Liver (tissue), 9 donors: ENCODE data around the gene POU3F1. TPM values are rescaled to one million over a fixed set of nuclear protein-coding genes. Genes with fewer than 3 reads are reported as not detected.

Experiments used
- DNase-seq: peaks from one replicate; pipeline ENCODE4 v3.0.0-alpha.2; 2017; ENCODE audit warnings: low spot score
- H3K27ac ChIP-seq, 2 donors: one replicate each; pipeline ENCODE4 v1.7.0; 2013; ENCODE audit warnings: inconsistent platforms in 2 of 2, low read length in 2 of 2, control low read depth in 1 of 2, low read depth in 1 of 2, mild to moderate bottlenecking in 1 of 2
- H3K27me3 ChIP-seq, 4 donors: one replicate each; pipeline versions ENCODE4 v1.6.1 to v1.7.0; 2013; ENCODE audit warnings: low read length in 3 of 4, inconsistent platforms in 1 of 4, mild to moderate bottlenecking in 1 of 4, moderate library complexity in 1 of 4; ENCODE audit not compliant: control insufficient read depth in 4 of 4, insufficient read depth in 4 of 4
- H3K36me3 ChIP-seq, 4 donors: one replicate each; pipeline versions ENCODE4 v1.6.1 to v1.7.0; 2013; ENCODE audit warnings: low read length in 3 of 4, mild to moderate bottlenecking in 3 of 4, low read depth in 1 of 4, moderate library complexity in 1 of 4; ENCODE audit not compliant: control insufficient read depth in 4 of 4, insufficient read depth in 3 of 4
- H3K4me1 ChIP-seq, 4 donors: one replicate each; pipeline versions ENCODE4 v1.6.1 to v1.7.0; 2013; ENCODE audit warnings: low read length in 3 of 4, mild to moderate bottlenecking in 3 of 4, moderate library complexity in 1 of 4; ENCODE audit not compliant: control insufficient read depth in 4 of 4, insufficient read depth in 4 of 4
- H3K4me3 ChIP-seq, 3 donors: one replicate each; pipeline versions ENCODE4 v1.6.1 to v1.7.0; 2013; ENCODE audit warnings: low read length in 3 of 3, control low read depth in 1 of 3, low read depth in 1 of 3, mild to moderate bottlenecking in 1 of 3
- H3K9ac ChIP-seq, 2 donors: one replicate each; pipeline ENCODE4 v1.7.0; 2013; ENCODE audit warnings: low read length in 2 of 2, mild to moderate bottlenecking in 2 of 2, moderate library complexity in 2 of 2, control low read depth in 1 of 2, low read depth in 1 of 2
- H3K9me3 ChIP-seq, 4 donors: one replicate each; pipeline versions ENCODE4 v1.6.1 to v1.7.0; 2013; ENCODE audit warnings: low read length in 3 of 4; ENCODE audit not compliant: control insufficient read depth in 4 of 4
- EGR1 ChIP-seq, 2 donors: IDR thresholded peaks; 2 replicates each; pipeline ENCODE4 v1.6.1; 2016 to 2018; ENCODE audit warnings: antibody characterized with exemption in 2 of 2, low read depth in 2 of 2
- FOXA1 ChIP-seq: IDR thresholded peaks from 2 replicates; pipeline ENCODE4 v1.6.1; 2016; ENCODE audit warnings: antibody characterized with exemption
- FOXA2 ChIP-seq: IDR thresholded peaks from 2 replicates; pipeline ENCODE4 v1.6.1; 2016; ENCODE audit warnings: antibody characterized with exemption
- GABPA ChIP-seq, 2 donors: IDR thresholded peaks in 1 of 2; conservative IDR thresholded peaks in 1 of 2; 2 replicates each; pipeline ENCODE4 v1.6.1; 2016; ENCODE audit warnings: antibody characterized with exemption in 2 of 2, mild to moderate bottlenecking in 1 of 2, moderate library complexity in 1 of 2
- HNF4A ChIP-seq, 2 donors: conservative IDR thresholded peaks; 2 replicates each; pipeline ENCODE4 v1.6.1; 2016; ENCODE audit warnings: antibody characterized with exemption in 2 of 2, mild to moderate bottlenecking in 2 of 2
- HNF4G ChIP-seq: IDR thresholded peaks from 2 replicates; pipeline ENCODE4 v1.6.1; 2016; ENCODE audit warnings: antibody characterized with exemption
- JUND ChIP-seq, 2 donors: IDR thresholded peaks; 2 replicates each; pipeline ENCODE4 v1.6.1; 2016; ENCODE audit warnings: antibody characterized with exemption in 2 of 2
- NR2F2 ChIP-seq: IDR thresholded peaks from 2 replicates; pipeline ENCODE4 v1.6.1; 2016; ENCODE audit warnings: antibody characterized with exemption
- RAD21 ChIP-seq, 2 donors: IDR thresholded peaks; 2 replicates each; pipeline ENCODE4 v1.6.1; 2016; ENCODE audit warnings: antibody characterized with exemption in 2 of 2, mild to moderate bottlenecking in 2 of 2
- RXRA ChIP-seq, 2 donors: IDR thresholded peaks; 2 replicates each; pipeline ENCODE4 v1.6.1; 2017 to 2018; ENCODE audit warnings: antibody characterized with exemption in 2 of 2, mild to moderate bottlenecking in 1 of 2
- SP1 ChIP-seq: IDR thresholded peaks from 2 replicates; pipeline ENCODE4 v1.6.1; 2018; ENCODE audit warnings: antibody characterized with exemption, mild to moderate bottlenecking
- TAF1 ChIP-seq: conservative IDR thresholded peaks from 2 replicates; pipeline ENCODE4 v1.6.1; 2016; ENCODE audit warnings: antibody characterized with exemption, mild to moderate bottlenecking
- YY1 ChIP-seq: IDR thresholded peaks from 2 replicates; pipeline ENCODE4 v1.6.1; 2016; ENCODE audit warnings: antibody characterized with exemption, mild to moderate bottlenecking
- ZBTB33 ChIP-seq: IDR thresholded peaks from 2 replicates; pipeline ENCODE4 v1.6.1; 2016; ENCODE audit warnings: antibody characterized with exemption
- WGBS: extraction: QIAGEN DNeasy Blood & Tissue Kit; methylation state at CpG from one replicate; pipeline ENCODE4 v1.1.7; 2013; 5-methylcytosine and 5-hydroxymethylcytosine counted together
- polyA plus RNA-seq, 2 donors: library from polyadenylated mRNA; stranded (reverse) in 1 of 2; unstranded in 1 of 2; fragments of 200-250 nt in 1 of 2; fragments of >200 nt in 1 of 2; fragmentation: Nextera tagmentation in 1 of 2; extraction: Ambion mirVana in 1 of 2; gene quantifications; one replicate each; pipeline versions ENCODE4 v1.2.1 to v1.2.3, GENCODE V29; 2013 to 2015
- total RNA-seq, 2 donors: library from RNA; depleted of rRNA; stranded (reverse); fragments of >200 nt; gene quantifications; one replicate each; pipeline ENCODE4 v1.2.3, GENCODE V29; 2014
- TF ChIP-seq, protein P1 (sequence below): IDR thresholded peaks from 2 replicates; pipeline ENCODE4 v1.6.1; 2016; ENCODE audit warnings: antibody characterized with exemption
- TF ChIP-seq, protein P2 (sequence below): fragments of 150-350 bp; IDR thresholded peaks from 2 replicates; pipeline ENCODE4 v1.5.1; 2017; ENCODE audit warnings: improper control_type of control experiment, low read depth, low read length; ENCODE audit not compliant: missing input control
- TF ChIP-seq, protein P3 (sequence below): IDR thresholded peaks from 2 replicates; pipeline ENCODE4 v1.6.1; 2016; ENCODE audit warnings: antibody characterized with exemption, mild to moderate bottlenecking
- TF ChIP-seq, protein P4 (sequence below): IDR thresholded peaks from 2 replicates; pipeline ENCODE4 v1.6.1; 2016; ENCODE audit warnings: antibody characterized with exemption
- donor health status: healthy.
- donor health status: healthy.
- donor health status: healthy.
- donor health status: healthy.
- donor health status: healthy.

The POU3F1 gene
- total and polyA plus RNA-seq, 4 donors: not detected

- peak in 1 of 2 donors; percentile 6 for TF ChIP-seq RAD21 (IDR thresholded peaks at IDR 0.05)
- no peak for TF ChIP-seq EGR1 (IDR thresholded peaks at IDR 0.05; ENCODE audit: low read depth in 2 of 2)
- TF ChIP-seq FOXA1: no peak
- no peak overlapping the region for H3K4me3 ChIP-seq
- H3K9ac ChIP-seq: peak overlapping the region in 1 of 2 donors; percentile 54
- H3K27ac ChIP-seq: peak overlapping the region; percentile 30 to 38
- no peak for DNase-seq
- H3K27me3 ChIP-seq: no peaks in the 10 kb centered on the region
- 75% methylated on average over 6 of the region's 6 CpGs for WGBS
- H3K9me3 ChIP-seq: no peaks in the 10 kb centered on the region
- H3K36me3 ChIP-seq: peaks cover 1 to 46% (median 34%) of the 10 kb centered on the region in 4 donors
- peaks cover 5 to 30% (median 22%) of the 10 kb centered on the region in 4 donors for H3K4me1 ChIP-seq
These were observed 30.4 kb downstream of the POU3F1 start for GRCh38 chr1:38015978-38016725.

GRCh38 chr1:38014724-38015424 lies 31.7 kb downstream of the POU3F1 start:
- Histone ChIP-seq H3K36me3 (peaks cover 1 to 36% (median 26%) of the 10 kb centered on the region in 4 donors), H3K4me3 (no peak overlapping the region), H3K27me3 (no peaks in the 10 kb centered on the region), H3K4me1 (peaks cover 5 to 30% (median 22%) of the 10 kb centered on the region in 4 donors), H3K27ac (no peak overlapping the region), H3K9me3 (no peaks in the 10 kb centered on the region), H3K9ac (no peak overlapping the region)
- 84% methylated on average over 11 of the region's 11 CpGs for WGBS
- DNase-seq: no peak
- TF ChIP-seq RXRA (IDR thresholded peaks at IDR 0.05) (no peak), HNF4G (no peak), HNF4A (conservative IDR thresholded peaks at IDR 0.05) (no peak), TAF1 (no peak), NR2F2 (no peak), SP1 (no peak), JUND (IDR thresholded peaks at IDR 0.05) (no peak), FOXA1 (no peak), EGR1 (IDR thresholded peaks at IDR 0.05; ENCODE audit: low read depth in 2 of 2) (no peak), ZBTB33 (no peak), YY1 (no peak), FOXA2 (no peak), GABPA (IDR thresholded peaks at IDR 0.05 in 1 of 2, conservative IDR thresholded peaks at IDR 0.05 in 1 of 2) (no peak)
- TF ChIP-seq, protein P1, sequence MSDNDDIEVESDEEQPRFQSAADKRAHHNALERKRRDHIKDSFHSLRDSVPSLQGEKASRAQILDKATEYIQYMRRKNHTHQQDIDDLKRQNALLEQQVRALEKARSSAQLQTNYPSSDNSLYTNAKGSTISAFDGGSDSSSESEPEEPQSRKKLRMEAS: no peak
- TF ChIP-seq, protein P2, sequence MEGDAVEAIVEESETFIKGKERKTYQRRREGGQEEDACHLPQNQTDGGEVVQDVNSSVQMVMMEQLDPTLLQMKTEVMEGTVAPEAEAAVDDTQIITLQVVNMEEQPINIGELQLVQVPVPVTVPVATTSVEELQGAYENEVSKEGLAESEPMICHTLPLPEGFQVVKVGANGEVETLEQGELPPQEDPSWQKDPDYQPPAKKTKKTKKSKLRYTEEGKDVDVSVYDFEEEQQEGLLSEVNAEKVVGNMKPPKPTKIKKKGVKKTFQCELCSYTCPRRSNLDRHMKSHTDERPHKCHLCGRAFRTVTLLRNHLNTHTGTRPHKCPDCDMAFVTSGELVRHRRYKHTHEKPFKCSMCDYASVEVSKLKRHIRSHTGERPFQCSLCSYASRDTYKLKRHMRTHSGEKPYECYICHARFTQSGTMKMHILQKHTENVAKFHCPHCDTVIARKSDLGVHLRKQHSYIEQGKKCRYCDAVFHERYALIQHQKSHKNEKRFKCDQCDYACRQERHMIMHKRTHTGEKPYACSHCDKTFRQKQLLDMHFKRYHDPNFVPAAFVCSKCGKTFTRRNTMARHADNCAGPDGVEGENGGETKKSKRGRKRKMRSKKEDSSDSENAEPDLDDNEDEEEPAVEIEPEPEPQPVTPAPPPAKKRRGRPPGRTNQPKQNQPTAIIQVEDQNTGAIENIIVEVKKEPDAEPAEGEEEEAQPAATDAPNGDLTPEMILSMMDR: no peak
- TF ChIP-seq, protein P3, sequence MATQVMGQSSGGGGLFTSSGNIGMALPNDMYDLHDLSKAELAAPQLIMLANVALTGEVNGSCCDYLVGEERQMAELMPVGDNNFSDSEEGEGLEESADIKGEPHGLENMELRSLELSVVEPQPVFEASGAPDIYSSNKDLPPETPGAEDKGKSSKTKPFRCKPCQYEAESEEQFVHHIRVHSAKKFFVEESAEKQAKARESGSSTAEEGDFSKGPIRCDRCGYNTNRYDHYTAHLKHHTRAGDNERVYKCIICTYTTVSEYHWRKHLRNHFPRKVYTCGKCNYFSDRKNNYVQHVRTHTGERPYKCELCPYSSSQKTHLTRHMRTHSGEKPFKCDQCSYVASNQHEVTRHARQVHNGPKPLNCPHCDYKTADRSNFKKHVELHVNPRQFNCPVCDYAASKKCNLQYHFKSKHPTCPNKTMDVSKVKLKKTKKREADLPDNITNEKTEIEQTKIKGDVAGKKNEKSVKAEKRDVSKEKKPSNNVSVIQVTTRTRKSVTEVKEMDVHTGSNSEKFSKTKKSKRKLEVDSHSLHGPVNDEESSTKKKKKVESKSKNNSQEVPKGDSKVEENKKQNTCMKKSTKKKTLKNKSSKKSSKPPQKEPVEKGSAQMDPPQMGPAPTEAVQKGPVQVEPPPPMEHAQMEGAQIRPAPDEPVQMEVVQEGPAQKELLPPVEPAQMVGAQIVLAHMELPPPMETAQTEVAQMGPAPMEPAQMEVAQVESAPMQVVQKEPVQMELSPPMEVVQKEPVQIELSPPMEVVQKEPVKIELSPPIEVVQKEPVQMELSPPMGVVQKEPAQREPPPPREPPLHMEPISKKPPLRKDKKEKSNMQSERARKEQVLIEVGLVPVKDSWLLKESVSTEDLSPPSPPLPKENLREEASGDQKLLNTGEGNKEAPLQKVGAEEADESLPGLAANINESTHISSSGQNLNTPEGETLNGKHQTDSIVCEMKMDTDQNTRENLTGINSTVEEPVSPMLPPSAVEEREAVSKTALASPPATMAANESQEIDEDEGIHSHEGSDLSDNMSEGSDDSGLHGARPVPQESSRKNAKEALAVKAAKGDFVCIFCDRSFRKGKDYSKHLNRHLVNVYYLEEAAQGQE: no peak
- TF ChIP-seq, protein P4, sequence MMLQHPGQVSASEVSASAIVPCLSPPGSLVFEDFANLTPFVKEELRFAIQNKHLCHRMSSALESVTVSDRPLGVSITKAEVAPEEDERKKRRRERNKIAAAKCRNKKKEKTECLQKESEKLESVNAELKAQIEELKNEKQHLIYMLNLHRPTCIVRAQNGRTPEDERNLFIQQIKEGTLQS: no peak
